Left ventricle myocardium inferior (tissue), 1 donor: ENCODE measurements around the gene FARP1. TPM values are rescaled to one million over a fixed set of nuclear protein-coding genes. Genes with fewer than 3 reads are reported as not detected.

Source experiments
- DNase-seq: peaks from one replicate; pipeline ENCODE4 v3.0.0-alpha.2; 2020
- H3K27ac ChIP-seq: fragments of 200-600 bp; replicated peaks from 2 replicates; pipeline ENCODE4 v1.8.0; 2021
- H3K27me3 ChIP-seq: fragments of 200-600 bp; 2 replicates; pipeline ENCODE4 v1.8.0; 2021; ENCODE audit warnings: low read depth
- H3K36me3 ChIP-seq: fragments of 200-600 bp; 2 replicates; pipeline ENCODE4 v1.8.0; 2021
- H3K4me1 ChIP-seq: fragments of 200-600 bp; 2 replicates; pipeline ENCODE4 v1.8.0; 2021
- H3K4me3 ChIP-seq: fragments of 200-600 bp; 2 replicates; pipeline ENCODE4 v1.8.0; 2021; ENCODE audit warnings: mild to moderate bottlenecking, moderate library complexity
- H3K9me3 ChIP-seq: fragments of 200-600 bp; replicated peaks from 2 replicates; pipeline ENCODE4 v1.8.0; 2021
- CTCF ChIP-seq: fragments of 200-600 bp; IDR thresholded peaks from 2 replicates; pipeline ENCODE4 v1.8.0; 2021; ENCODE audit warnings: antibody characterized with exemption, mild to moderate bottlenecking, borderline replicate concordance
- intact Hi-C: fragments of 100-400 bp; cut with micrococcal nuclease; formaldehyde crosslinking; loops from one replicate; pipeline ENCODE4 v1.11.0; 2022
- total RNA-seq: library from RNA; stranded (reverse); fragmentation: NEBNext Ultra II Directional; extraction: Animal tissue kit (Norgen Biotek cat#: 25700); gene quantifications from one replicate; pipeline ENCODE4 v1.2.1, GENCODE V29; 2021
- donor health status: DM: no; HTN: yes; CAD: no; lungs with severe emphysema.

Gene FARP1
- total RNA-seq, 1 donor from 2014 or later = 17.6 TPM

GRCh38 chr13:98105929-98106336, 37.0 kb upstream of the FARP1 start:
- H3K27ac ChIP-seq = peak overlapping the region; percentile 51
- peaks cover 5% of the 10 kb centered on the region for H3K9me3 ChIP-seq
- no peaks in the 10 kb centered on the region for H3K36me3 ChIP-seq
- H3K4me1 ChIP-seq = no peaks in the 10 kb centered on the region
- intact Hi-C loops = no loop called here
- DNase-seq = peak; percentile 18
- no peaks in the 10 kb centered on the region for H3K27me3 ChIP-seq
- no peak for TF ChIP-seq CTCF
- H3K4me3 ChIP-seq = no peak overlapping the region

DNA sequence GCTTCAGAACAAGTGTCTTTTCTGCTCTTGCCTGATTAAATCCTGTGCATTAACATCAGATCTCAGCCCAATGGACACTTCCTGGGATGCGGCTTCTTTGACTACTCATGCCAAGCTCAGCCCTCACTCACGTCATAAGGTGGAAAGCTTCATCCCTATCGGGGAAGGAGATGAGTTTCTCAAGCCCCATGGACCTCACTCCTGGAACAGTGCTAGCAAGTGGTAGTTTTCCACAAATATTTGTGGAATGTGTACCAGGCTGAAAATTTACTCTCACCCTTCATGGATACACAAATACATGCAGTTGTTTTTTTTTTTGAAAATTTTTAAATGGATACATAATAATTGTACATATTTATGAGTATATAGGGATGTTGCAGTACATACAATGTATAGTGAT, 34.6 kb upstream of the FARP1 start:
- intact Hi-C loops = no loop called here

DNA sequence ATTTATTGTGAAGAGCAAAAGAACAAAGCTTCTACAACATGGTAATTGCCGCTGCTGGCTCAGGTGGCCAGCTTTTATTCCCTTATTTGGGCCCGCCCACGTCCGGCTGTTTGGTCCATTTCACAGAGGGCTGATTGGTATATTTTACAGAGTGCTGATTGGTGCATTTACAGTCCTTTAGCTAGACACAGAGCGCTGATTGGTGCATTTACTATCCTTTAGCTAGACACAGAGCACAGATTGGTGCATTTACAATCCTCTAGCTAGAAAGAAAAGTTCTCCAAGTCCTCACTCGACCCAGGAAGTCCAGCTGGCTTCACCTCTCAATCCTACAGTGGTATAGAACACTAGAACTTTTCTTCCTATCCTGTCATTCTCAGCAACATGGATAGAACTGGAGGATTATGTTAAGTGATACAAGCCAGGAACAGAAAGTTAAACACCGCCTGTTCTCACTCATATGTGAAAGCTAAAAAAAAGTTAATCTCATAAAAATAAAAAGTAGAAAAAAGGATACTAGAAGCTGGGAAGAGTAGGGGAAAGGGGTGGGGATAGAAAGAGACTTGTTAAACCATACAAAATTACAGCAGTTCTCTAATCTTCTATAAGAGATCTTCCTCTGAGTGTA, 33.6 kb upstream of the FARP1 start:
- intact Hi-C loops = no loop called here

More for the DNA sequence above, 34.6 kb upstream of the FARP1 start:
- H3K36me3 ChIP-seq = no peaks in the 10 kb centered on the region
- DNase-seq = no peak
- no peak overlapping the region for H3K27ac ChIP-seq
- H3K4me3 ChIP-seq = no peak overlapping the region
- peaks cover 5% of the 10 kb centered on the region for H3K9me3 ChIP-seq
- H3K27me3 ChIP-seq = no peaks in the 10 kb centered on the region
- no peaks in the 10 kb centered on the region for H3K4me1 ChIP-seq
- TF ChIP-seq CTCF = no peak

GRCh38 chr13:98110749-98111148, 32.1 kb upstream of the FARP1 start:
- Histone ChIP-seq H3K4me3 (no peak overlapping the region), H3K4me1 (no peaks in the 10 kb centered on the region), H3K9me3 (peaks cover 5% of the 10 kb centered on the region), H3K27ac (no peak overlapping the region), H3K27me3 (no peaks in the 10 kb centered on the region), H3K36me3 (no peaks in the 10 kb centered on the region)
- TF ChIP-seq CTCF = no peak
- no peak for DNase-seq
- intact Hi-C loops = loop anchor here (2.0 kb wide), 1 partner anchor 22 kb away; no protein-coding TSS in a partner anchor

More for the DNA sequence above, 33.6 kb upstream of the FARP1 start:
- Histone ChIP-seq H3K27me3 (no peaks in the 10 kb centered on the region), H3K4me1 (no peaks in the 10 kb centered on the region), H3K9me3 (peaks cover 5% of the 10 kb centered on the region), H3K27ac (no peak overlapping the region), H3K36me3 (no peaks in the 10 kb centered on the region), H3K4me3 (no peak overlapping the region)
- DNase-seq = no peak
- no peak for TF ChIP-seq CTCF

GRCh38 chr13:98111168-98112098, 31.5 kb upstream of the FARP1 start:
- Histone ChIP-seq H3K27ac (no peak overlapping the region), H3K4me3 (no peak overlapping the region), H3K27me3 (no peaks in the 10 kb centered on the region), H3K9me3 (peaks cover 3% of the 10 kb centered on the region), H3K36me3 (no peaks in the 10 kb centered on the region), H3K4me1 (no peaks in the 10 kb centered on the region)
- DNase-seq = no peak
- intact Hi-C loops = loop anchor here (2.0 kb wide), 1 partner anchor 23 kb away; no protein-coding TSS in a partner anchor
- TF ChIP-seq CTCF = no peak
